Vagina (tissue), 2 donors: ENCODE data around the gene VPS4A. TPM values are rescaled to one million over a fixed set of nuclear protein-coding genes. Genes with fewer than 3 reads are reported as not detected.
A peak's percentile ranks its signal among the peaks of the same experiment; 100 is the strongest.

Source experiments
- DNase-seq, 2 donors: peaks; one replicate each; pipeline ENCODE4 v3.0.0-alpha.2; 2017; ENCODE audit errors: extremely low spot score in 2 of 2
- H3K27ac ChIP-seq: fragments of 200-600 bp; sonication (generic); one replicate; pipeline ENCODE4 v1.5.1; 2019
- H3K27me3 ChIP-seq: fragments of 200-600 bp; sonication (generic); one replicate; pipeline ENCODE4 v1.5.1; 2019
- H3K36me3 ChIP-seq, 2 donors: fragments of 200-600 bp; sonication (generic); one replicate each; pipeline ENCODE4 v1.5.1; 2017 to 2019
- H3K4me1 ChIP-seq: fragments of 200-600 bp; sonication (generic); one replicate; pipeline ENCODE4 v1.5.1; 2019
- H3K4me3 ChIP-seq, 2 donors: fragments of 200-600 bp; sonication (generic); 1 replicate in 1 of 2; 2 replicates in 1 of 2; pipeline ENCODE4 v1.5.1; 2016 to 2019
- H3K9me3 ChIP-seq: fragments of 200-600 bp; sonication (generic); one replicate; pipeline ENCODE4 v1.5.1; 2019
- POLR2A ChIP-seq, 2 donors: fragments of 450-650 bp; IDR thresholded peaks; one replicate each; pipeline ENCODE4 v1.6.1; 2017; ENCODE audit warnings: antibody characterized with exemption in 2 of 2, mild to moderate bottlenecking in 2 of 2, moderate library complexity in 2 of 2
- POLR2AphosphoS5 ChIP-seq, 2 donors: sonication (generic); formaldehyde crosslinking; IDR thresholded peaks; one replicate each; pipeline ENCODE4 v1.9.0; 2017; ENCODE audit warnings: antibody characterized with exemption in 2 of 2, mild to moderate bottlenecking in 2 of 2, low read depth in 1 of 2; ENCODE audit not compliant: insufficient read depth in 1 of 2
- intact Hi-C: fragments of 100-400 bp; cut with DNase I; formaldehyde crosslinking; loops from one replicate; pipeline ENCODE4 v1.15.1; 2023
- total RNA-seq: library from RNA; depleted of rRNA; stranded (reverse); fragments of >200 nt; gene quantifications from one replicate; pipeline ENCODE4 v1.2.3, GENCODE V29; 2016
- TF ChIP-seq, protein P1 (sequence below), 3 experiments: fragments of 450-650 bp in 2 of 3; fragments of 200-600 bp in 1 of 3; sonication (generic) in 1 of 3; IDR thresholded peaks; one replicate each; pipeline ENCODE4 v1.5.1; 2017 to 2019; ENCODE audit warnings: antibody characterized with exemption in 3 of 3, mild to moderate bottlenecking in 2 of 3, moderate library complexity in 2 of 3

The VPS4A gene
- total RNA-seq, 1 donor from 2014 or later, result 27.7 TPM

- Histone ChIP-seq H3K27me3 (no peaks in the 10 kb centered on the region), H3K27ac (no peak overlapping the region), H3K4me3 (no peak overlapping the region), H3K36me3 (peaks cover 0 to 34% of the 10 kb centered on the region in 2 donors), H3K9me3 (no peaks in the 10 kb centered on the region), H3K4me1 (peaks cover 39% of the 10 kb centered on the region)
- TF ChIP-seq, protein P1, sequence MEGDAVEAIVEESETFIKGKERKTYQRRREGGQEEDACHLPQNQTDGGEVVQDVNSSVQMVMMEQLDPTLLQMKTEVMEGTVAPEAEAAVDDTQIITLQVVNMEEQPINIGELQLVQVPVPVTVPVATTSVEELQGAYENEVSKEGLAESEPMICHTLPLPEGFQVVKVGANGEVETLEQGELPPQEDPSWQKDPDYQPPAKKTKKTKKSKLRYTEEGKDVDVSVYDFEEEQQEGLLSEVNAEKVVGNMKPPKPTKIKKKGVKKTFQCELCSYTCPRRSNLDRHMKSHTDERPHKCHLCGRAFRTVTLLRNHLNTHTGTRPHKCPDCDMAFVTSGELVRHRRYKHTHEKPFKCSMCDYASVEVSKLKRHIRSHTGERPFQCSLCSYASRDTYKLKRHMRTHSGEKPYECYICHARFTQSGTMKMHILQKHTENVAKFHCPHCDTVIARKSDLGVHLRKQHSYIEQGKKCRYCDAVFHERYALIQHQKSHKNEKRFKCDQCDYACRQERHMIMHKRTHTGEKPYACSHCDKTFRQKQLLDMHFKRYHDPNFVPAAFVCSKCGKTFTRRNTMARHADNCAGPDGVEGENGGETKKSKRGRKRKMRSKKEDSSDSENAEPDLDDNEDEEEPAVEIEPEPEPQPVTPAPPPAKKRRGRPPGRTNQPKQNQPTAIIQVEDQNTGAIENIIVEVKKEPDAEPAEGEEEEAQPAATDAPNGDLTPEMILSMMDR (IDR thresholded peaks at IDR 0.05), result no peak
- no peak for TF ChIP-seq POLR2AphosphoS5 (IDR thresholded peaks at IDR 0.05; ENCODE audit: insufficient read depth in 1 of 2, low read depth in 1 of 2)
- TF ChIP-seq POLR2A (IDR thresholded peaks at IDR 0.05), result no peak
- intact Hi-C loops, result no loop called here
- no peak for DNase-seq
Observed at GRCh38 chr16:69334696-69335095, 23.5 kb downstream of the VPS4A start.

GRCh38 chr16:69338557-69339288 lies 27.6 kb downstream of the VPS4A start:
- TF ChIP-seq, protein P1 (IDR thresholded peaks at IDR 0.05), result no peak
- TF ChIP-seq POLR2A (IDR thresholded peaks at IDR 0.05) (no peak), POLR2AphosphoS5 (IDR thresholded peaks at IDR 0.05; ENCODE audit: insufficient read depth in 1 of 2, low read depth in 1 of 2) (no peak)
- Histone ChIP-seq H3K4me3 (peak overlapping the region; percentile 82 to 93), H3K9me3 (no peaks in the 10 kb centered on the region), H3K27me3 (no peaks in the 10 kb centered on the region), H3K36me3 (peaks cover 0 to 50% of the 10 kb centered on the region in 2 donors), H3K27ac (peak overlapping the region; percentile 87), H3K4me1 (peaks cover 39% of the 10 kb centered on the region)
- no peak for DNase-seq
- intact Hi-C loops, result no loop called here

GRCh38 chr16:69339289-69340094 lies 28.3 kb downstream of the VPS4A start, which contains the start of the genes COG8 and NIP7:
Gene COG8 (minus strand): TSS chr16:69339564. CDS start chr16:69339552, 12 bp downstream.
Gene NIP7 (plus strand): TSS chr16:69339772. CDS start chr16:69339830, 58 bp downstream.
- Histone ChIP-seq H3K9me3 (no peaks in the 10 kb centered on the region), H3K27ac (peak within 1 kb of the TSS; percentile 87), H3K4me1 (peaks cover 39% of the 10 kb centered on the region), H3K27me3 (no peaks in the 10 kb centered on the region), H3K36me3 (peaks cover 0 to 42% of the 10 kb centered on the region in 2 donors), H3K4me3 (peak within 1 kb of the TSS; percentile 82 to 93)
- TF ChIP-seq POLR2AphosphoS5 (IDR thresholded peaks at IDR 0.05; ENCODE audit: insufficient read depth in 1 of 2, low read depth in 1 of 2) (peak; percentile 79 to 97), POLR2A (IDR thresholded peaks at IDR 0.05) (no peak)
- TF ChIP-seq, protein P1 (IDR thresholded peaks at IDR 0.05), result peak; percentile 64 to 84 (median 79)
- intact Hi-C loops, result no loop called here
- DNase-seq, result peak in 1 of 2 donors; percentile 97

DNA sequence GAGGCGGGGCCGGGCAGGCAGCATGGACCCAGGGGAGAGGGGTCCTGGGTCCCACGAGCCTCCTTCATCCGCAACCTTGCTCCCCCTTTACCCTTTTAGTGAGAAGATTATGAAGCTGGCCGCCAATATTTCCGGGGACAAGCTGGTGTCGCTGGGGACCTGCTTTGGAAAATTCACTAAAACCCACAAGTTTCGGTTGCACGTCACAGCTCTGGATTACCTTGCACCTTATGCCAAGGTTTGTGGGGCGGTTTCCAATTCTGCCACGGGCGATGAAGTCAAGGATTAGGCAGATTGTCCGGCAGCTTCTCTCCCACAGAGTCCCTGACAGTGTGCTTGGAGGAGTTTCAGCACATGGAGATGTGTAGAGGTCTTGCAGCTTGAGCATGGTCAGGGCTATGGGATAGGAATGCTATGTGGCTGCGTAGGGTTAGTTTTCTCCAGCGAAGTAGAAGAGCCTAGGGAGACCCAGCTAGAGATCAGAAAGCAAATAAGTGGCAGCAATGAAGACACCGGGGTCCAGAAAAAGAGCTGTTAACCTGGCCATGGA lies 29.0 kb downstream of the VPS4A start:
- no peak for DNase-seq
- Histone ChIP-seq H3K27ac (peak overlapping the region; percentile 87), H3K9me3 (no peaks in the 10 kb centered on the region), H3K27me3 (no peaks in the 10 kb centered on the region), H3K4me1 (peaks cover 39% of the 10 kb centered on the region), H3K4me3 (peak overlapping the region; percentile 82 to 93), H3K36me3 (peaks cover 0 to 36% of the 10 kb centered on the region in 2 donors)
- TF ChIP-seq POLR2A (IDR thresholded peaks at IDR 0.05), result no peak
- TF ChIP-seq POLR2AphosphoS5 (IDR thresholded peaks at IDR 0.05; ENCODE audit: insufficient read depth in 1 of 2, low read depth in 1 of 2), result no peak
- TF ChIP-seq, protein P1 (IDR thresholded peaks at IDR 0.05), result no peak
- intact Hi-C loops, result no loop called here
